Endometrial microvascular endothelial cells (primary cell): ENCODE data around the gene ADCY6. TPM values are rescaled to one million over a fixed set of nuclear protein-coding genes. Genes with fewer than 3 reads are reported as not detected.

ENCODE experiments used
- in situ Hi-C: cut with HindIII; loops from 2 replicates; pipeline ENCODE4 v1.10.0; 2017; ENCODE audit warnings: low sequenced_read_pairs, low pct_unique_long_range_greater_than_20kb; ENCODE audit errors: inconsistent ontology term
- total RNA-seq: library from RNA; depleted of rRNA; stranded (reverse); fragments of >200 nt; gene quantifications from one replicate; pipeline ENCODE4 v1.2.3, GENCODE V29; 2015; ENCODE audit errors: inconsistent ontology term

ADCY6 gene
- total RNA-seq, result 15.6 TPM

DNA sequence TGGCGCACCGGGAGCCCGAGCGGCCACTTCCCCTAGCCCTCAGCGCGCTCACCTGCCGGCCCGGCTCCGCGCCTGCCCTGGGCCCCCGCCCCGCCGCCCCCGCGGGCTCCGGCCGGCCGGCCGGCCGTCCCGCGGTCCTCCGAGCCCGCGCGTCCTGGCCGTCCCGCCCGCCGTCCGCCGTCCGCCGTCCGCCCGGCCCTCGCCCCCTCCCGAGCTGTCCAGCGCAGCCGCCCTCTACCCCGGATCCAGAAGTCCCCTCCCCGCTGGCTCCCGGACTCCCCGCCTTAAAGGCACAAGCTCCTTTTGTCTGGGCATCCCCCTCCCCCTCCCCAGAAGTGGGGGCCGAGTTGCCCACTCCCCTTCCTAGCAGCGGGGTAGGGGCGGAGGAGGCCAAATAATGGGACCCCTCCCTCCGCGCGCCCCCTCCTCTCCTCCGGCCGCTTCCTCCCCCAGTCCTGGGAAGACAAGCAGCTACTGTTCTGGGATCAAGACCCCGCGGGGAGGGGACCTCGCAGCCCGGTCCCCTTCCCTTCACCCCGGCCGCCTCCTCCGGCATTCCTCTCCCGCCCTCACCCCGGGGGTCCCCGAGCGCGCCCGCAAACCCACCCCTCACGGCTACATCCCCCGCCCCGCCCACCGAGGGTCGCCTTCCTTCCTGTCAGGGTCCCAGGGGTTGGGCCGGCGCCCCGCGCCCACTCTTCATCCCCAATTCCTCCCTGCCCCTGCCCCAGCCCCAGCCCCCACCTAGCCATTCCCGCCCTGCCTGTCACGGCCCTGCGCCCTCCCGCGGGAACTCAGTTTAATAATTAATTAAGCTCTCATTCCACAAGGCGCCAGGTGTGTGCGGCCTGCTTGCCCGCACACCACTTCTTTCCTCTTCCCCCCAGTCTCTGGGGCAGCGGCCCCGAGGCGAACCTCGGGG, at the start of gene ADCY6:
Gene ADCY6 (minus strand): TSS at position 236 of the 922 bp plus-strand sequence. CDS start 5,655 bp downstream, outside the sequence.
- in situ Hi-C loops, result no loop called here

DNA sequence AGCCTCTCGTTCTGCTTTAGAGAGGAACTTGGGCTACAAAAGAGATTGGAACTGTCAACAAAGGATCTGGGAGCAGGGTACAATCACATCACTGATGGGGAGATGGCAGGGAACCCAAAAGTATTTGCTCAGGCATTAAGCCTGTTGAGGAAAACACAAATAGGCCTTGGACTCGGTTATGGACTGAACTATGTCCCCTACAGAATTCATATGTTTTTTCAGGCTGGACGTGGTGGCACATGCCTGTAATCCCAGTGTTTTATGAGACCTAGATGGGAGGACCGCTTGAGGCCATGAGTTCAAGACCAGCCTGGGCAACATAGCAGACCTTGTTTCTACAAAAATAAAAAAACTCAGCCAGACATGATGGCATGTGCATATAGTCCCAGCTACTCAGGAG, 49.2 kb upstream of the ADCY6 start:
- in situ Hi-C loops, result no loop called here

GRCh38 chr12:48832321-48833060, 43.6 kb upstream of the ADCY6 start:
- in situ Hi-C loops, result no loop called here

DNA sequence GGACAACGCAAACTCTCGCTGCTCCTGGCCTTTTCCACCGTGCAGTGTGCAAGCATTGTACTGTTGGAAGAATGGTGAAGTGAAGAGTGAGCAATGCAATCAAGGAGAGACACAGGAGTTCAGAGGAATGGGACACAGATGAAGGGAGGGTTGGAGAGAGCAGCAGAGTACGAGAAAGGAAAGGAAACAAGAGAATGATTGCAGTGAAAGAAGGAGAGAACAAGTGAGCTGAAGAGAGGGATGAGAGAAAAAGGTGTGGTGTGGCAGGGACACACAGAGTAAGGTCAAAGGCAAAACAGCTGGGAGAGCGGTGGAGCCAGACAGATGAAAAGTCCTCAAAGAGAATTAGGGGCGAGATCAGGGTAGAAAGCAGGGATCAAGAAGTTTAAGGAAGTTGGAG, 42.4 kb upstream of the ADCY6 start:
- in situ Hi-C loops, result no loop called here

GRCh38 chr12:48828841-48829575, 40.1 kb upstream of the ADCY6 start:
- in situ Hi-C loops, result no loop called here

DNA sequence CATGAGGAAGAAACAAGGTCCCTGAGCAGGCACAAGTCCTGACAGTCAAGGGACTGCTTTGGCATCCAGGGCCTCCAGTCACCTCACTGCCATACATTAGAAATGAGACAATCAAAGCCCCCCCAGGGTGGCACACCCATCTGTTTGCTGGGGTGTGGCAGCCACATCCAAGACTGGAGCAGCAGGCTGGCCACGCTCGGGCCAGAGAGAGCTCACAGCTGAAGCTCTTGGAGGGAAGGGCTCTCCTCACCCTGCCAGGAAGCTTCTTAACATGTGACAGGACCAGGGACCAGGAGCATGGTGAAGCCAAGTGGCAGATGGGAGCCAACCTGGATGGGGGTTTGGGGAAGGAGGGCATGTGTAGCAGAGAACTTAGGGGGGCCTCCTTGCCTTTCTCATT, 39.4 kb upstream of the ADCY6 start:
- in situ Hi-C loops, result no loop called here

GRCh38 chr12:48827513-48828096, 38.7 kb upstream of the ADCY6 start:
- in situ Hi-C loops, result no loop called here

- in situ Hi-C loops, result no loop called here
Observed at GRCh38 chr12:48827026-48827425, 38.1 kb upstream of the ADCY6 start.

GRCh38 chr12:48826209-48826855, 37.4 kb upstream of the ADCY6 start:
- in situ Hi-C loops, result no loop called here

DNA sequence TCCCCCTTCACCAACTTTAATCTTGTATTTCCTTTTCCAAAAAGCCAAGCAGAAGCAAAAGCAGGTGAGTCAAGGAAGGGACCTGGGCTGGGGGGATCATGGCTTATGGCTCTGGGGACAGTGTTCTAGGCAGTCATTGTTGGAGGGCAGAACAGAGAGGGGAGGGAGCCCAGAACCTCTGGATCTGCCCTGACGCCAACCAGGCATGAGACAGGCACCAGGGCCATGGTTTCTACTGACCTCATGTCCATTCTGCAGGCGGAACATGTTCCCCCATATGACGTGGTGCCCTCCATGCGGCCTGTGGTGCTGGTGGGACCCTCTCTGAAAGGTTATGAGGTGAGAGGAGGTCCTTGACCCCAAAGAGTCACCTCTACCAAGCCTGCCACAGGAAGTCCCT, 36.0 kb upstream of the ADCY6 start:
- in situ Hi-C loops, result no loop called here

DNA sequence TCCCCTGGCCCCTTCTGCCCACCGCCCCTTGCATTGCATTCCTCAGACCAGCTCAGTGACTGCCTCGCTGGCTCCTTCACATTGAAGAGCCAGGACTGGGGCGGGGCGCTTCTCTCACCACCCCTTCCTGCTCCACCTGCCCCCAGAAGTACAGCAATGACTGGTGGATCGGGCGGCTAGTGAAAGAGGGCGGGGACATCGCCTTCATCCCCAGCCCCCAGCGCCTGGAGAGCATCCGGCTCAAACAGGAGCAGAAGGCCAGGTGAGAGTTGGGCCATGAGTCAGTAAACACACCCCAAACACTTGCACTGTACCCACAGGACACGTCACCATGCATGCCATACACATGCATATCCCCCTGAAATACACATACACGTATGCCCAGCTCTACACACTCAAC, 35.2 kb upstream of the ADCY6 start:
- in situ Hi-C loops, result no loop called here

GRCh38 chr12:48823281-48823680, 34.4 kb upstream of the ADCY6 start:
- in situ Hi-C loops, result no loop called here

DNA sequence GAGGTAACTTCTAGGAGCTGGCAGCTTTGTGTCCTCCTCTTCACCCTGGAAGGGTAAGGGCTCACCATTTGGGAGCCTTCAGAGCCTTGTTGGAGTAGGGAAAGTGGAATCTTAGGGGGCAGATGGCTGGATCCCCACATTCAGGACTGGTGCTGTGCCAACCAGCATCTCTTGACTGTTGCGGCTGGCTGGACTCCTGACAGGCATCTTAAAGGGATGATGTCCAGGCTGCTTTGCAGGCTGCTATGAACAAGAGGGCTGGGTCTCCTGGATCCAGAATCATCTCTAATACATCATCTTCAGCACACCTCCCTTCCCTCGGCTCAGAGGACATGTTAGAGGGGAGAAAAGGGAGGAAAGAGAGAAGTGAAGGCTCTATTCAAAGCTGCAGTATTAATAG, 33.8 kb upstream of the ADCY6 start:
- in situ Hi-C loops, result no loop called here

GRCh38 chr12:48822139-48822538, 33.2 kb upstream of the ADCY6 start:
- in situ Hi-C loops, result no loop called here

- in situ Hi-C loops, result no loop called here
Observed at GRCh38 chr12:48819986-48820725, 31.3 kb upstream of the ADCY6 start.

GRCh38 chr12:48818831-48819590, 30.1 kb upstream of the ADCY6 start:
- in situ Hi-C loops, result no loop called here
